Measurements from ENCODE around the gene SLC11A1. TPM values are rescaled to one million over a fixed set of nuclear protein-coding genes. Genes with fewer than 3 reads are reported as not detected.

Gene SLC11A1
- total and polyA plus RNA-seq, 2 experiments from 2014 or later: 0.31 TPM; not detected in 1

DNA sequence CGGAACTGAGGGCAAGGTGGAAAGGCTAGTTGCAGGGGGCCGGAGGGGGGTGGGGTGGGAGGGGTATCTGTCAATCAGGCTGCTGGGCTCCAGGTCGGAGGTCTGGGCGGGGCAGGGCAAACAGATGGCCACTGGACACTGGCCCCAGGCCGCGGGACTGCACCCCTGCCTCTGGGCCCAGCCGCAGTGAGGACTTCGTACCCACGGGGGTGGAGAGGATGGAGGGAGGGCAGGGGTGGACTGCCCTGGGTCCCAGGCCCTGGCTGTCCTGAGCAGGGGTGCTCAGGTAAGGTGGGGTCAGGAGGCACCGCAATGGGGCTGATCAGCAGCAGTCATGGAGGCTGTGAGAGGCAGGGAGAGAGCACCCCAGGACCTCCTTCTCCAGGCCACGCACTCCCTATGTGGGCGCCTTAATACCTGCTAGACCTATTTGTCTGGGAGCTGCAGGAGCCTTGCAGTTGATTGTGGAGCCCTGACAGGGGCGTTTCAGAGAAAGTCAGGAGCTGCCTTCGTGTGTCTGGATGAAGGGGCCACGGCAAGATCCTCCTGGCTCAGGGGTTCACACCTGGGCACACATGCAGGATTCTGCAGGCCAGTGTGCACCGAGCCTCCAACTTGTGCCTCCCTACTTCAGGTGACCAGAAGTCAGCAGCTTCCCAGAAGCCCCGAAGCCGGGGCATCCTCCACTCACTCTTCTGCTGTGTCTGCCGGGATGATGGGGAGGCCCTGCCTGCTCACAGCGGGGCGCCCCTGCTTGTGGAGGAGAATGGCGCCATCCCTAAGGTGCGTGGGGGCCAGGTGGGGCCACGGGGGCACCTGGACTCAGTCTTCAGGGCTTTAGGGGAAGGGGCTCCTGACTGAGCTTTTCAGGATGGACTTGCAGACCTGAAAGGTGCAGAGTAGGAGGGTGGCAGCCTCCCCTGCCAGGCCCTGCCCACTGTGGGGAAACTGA lies 19.1 kb downstream of the SLC11A1 start:
- Histone ChIP-seq H4K20me1 (replicated peaks; ENCODE audit: insufficient read depth) (no peaks in the 10 kb centered on the region), H3K4me1 (ENCODE audit: insufficient read depth) (peaks cover 25% of the 10 kb centered on the region), H3K4me2 (peak overlapping the region; percentile 82), H3K27me3 (ENCODE audit: insufficient read depth) (peaks cover 32% of the 10 kb centered on the region), H3F3A (replicated peaks; ENCODE audit: low read depth) (peaks cover 9% of the 10 kb centered on the region), H3K79me2 (replicated peaks; ENCODE audit: insufficient read depth) (no peaks in the 10 kb centered on the region), H3K27ac (ENCODE audit: low read depth) (no peak overlapping the region), H3K4me3 (peak overlapping the region; percentile 84), H3K9me2 (ENCODE audit: insufficient read depth) (no peaks in the 10 kb centered on the region), H2AFZ (no peak overlapping the region), H3K36me3 (ENCODE audit: insufficient read depth) (no peaks in the 10 kb centered on the region)
- H3K4me3 Mint-ChIP-seq: peak overlapping the region; percentile 88; the same call in 2 of the 3 replicates
- no peak overlapping the region for H3K27ac Mint-ChIP-seq
- peaks cover 30% of the 10 kb centered on the region for H3K4me1 Mint-ChIP-seq
- no peak for TF ChIP-seq CTCF (conservative IDR thresholded peaks at IDR 0.05; ENCODE audit: low read depth in 2 of 2)
- TF ChIP-seq, protein P1, sequence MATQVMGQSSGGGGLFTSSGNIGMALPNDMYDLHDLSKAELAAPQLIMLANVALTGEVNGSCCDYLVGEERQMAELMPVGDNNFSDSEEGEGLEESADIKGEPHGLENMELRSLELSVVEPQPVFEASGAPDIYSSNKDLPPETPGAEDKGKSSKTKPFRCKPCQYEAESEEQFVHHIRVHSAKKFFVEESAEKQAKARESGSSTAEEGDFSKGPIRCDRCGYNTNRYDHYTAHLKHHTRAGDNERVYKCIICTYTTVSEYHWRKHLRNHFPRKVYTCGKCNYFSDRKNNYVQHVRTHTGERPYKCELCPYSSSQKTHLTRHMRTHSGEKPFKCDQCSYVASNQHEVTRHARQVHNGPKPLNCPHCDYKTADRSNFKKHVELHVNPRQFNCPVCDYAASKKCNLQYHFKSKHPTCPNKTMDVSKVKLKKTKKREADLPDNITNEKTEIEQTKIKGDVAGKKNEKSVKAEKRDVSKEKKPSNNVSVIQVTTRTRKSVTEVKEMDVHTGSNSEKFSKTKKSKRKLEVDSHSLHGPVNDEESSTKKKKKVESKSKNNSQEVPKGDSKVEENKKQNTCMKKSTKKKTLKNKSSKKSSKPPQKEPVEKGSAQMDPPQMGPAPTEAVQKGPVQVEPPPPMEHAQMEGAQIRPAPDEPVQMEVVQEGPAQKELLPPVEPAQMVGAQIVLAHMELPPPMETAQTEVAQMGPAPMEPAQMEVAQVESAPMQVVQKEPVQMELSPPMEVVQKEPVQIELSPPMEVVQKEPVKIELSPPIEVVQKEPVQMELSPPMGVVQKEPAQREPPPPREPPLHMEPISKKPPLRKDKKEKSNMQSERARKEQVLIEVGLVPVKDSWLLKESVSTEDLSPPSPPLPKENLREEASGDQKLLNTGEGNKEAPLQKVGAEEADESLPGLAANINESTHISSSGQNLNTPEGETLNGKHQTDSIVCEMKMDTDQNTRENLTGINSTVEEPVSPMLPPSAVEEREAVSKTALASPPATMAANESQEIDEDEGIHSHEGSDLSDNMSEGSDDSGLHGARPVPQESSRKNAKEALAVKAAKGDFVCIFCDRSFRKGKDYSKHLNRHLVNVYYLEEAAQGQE (IDR thresholded peaks at IDR 0.05; ENCODE audit: unreplicated experiment): no peak
- no peak for TF ChIP-seq JUNB (IDR thresholded peaks at IDR 0.05; ENCODE audit: unreplicated experiment)
- no peak for TF ChIP-seq NANOG (IDR thresholded peaks at IDR 0.05; ENCODE audit: borderline replicate concordance)
- no peak for TF ChIP-seq STAT1 (IDR thresholded peaks at IDR 0.05; ENCODE audit: unreplicated experiment)
- no peak for TF ChIP-seq EZH2phosphoT487 (IDR thresholded peaks at IDR 0.05; ENCODE audit: unreplicated experiment)
- no peak for TF ChIP-seq ZNF331 (CRISPR knock-in tag; IDR thresholded peaks at IDR 0.05; ENCODE audit: low read depth)
- TF ChIP-seq, protein P2, sequence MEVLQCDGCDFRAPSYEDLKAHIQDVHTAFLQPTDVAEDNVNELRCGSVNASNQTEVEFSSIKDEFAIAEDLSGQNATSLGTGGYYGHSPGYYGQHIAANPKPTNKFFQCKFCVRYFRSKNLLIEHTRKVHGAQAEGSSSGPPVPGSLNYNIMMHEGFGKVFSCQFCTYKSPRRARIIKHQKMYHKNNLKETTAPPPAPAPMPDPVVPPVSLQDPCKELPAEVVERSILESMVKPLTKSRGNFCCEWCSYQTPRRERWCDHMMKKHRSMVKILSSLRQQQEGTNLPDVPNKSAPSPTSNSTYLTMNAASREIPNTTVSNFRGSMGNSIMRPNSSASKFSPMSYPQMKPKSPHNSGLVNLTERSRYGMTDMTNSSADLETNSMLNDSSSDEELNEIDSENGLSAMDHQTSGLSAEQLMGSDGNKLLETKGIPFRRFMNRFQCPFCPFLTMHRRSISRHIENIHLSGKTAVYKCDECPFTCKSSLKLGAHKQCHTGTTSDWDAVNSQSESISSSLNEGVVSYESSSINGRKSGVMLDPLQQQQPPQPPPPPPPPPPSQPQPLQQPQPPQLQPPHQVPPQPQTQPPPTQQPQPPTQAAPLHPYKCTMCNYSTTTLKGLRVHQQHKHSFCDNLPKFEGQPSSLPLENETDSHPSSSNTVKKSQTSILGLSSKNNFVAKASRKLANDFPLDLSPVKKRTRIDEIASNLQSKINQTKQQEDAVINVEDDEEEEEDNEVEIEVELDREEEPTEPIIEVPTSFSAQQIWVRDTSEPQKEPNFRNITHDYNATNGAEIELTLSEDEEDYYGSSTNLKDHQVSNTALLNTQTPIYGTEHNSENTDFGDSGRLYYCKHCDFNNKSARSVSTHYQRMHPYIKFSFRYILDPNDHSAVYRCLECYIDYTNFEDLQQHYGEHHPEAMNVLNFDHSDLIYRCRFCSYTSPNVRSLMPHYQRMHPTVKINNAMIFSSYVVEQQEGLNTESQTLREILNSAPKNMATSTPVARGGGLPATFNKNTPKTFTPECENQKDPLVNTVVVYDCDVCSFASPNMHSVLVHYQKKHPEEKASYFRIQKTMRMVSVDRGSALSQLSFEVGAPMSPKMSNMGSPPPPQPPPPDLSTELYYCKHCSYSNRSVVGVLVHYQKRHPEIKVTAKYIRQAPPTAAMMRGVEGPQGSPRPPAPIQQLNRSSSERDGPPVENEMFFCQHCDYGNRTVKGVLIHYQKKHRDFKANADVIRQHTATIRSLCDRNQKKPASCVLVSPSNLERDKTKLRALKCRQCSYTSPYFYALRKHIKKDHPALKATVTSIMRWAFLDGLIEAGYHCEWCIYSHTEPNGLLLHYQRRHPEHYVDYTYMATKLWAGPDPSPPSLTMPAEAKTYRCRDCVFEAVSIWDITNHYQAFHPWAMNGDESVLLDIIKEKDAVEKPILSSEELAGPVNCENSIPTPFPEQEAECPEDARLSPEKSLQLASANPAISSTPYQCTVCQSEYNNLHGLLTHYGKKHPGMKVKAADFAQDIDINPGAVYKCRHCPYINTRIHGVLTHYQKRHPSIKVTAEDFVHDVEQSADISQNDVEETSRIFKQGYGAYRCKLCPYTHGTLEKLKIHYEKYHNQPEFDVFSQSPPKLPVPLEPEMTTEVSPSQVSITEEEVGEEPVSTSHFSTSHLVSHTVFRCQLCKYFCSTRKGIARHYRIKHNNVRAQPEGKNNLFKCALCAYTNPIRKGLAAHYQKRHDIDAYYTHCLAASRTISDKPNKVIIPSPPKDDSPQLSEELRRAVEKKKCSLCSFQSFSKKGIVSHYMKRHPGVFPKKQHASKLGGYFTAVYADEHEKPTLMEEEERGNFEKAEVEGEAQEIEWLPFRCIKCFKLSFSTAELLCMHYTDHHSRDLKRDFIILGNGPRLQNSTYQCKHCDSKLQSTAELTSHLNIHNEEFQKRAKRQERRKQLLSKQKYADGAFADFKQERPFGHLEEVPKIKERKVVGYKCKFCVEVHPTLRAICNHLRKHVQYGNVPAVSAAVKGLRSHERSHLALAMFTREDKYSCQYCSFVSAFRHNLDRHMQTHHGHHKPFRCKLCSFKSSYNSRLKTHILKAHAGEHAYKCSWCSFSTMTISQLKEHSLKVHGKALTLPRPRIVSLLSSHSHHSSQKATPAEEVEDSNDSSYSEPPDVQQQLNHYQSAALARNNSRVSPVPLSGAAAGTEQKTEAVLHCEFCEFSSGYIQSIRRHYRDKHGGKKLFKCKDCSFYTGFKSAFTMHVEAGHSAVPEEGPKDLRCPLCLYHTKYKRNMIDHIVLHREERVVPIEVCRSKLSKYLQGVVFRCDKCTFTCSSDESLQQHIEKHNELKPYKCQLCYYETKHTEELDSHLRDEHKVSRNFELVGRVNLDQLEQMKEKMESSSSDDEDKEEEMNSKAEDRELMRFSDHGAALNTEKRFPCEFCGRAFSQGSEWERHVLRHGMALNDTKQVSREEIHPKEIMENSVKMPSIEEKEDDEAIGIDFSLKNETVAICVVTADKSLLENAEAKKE (CRISPR knock-in tag; IDR thresholded peaks at IDR 0.05): no peak
- no peak for TF ChIP-seq CREB1 (CRISPR knock-in tag; IDR thresholded peaks at IDR 0.05; ENCODE audit: low read depth)
- TF ChIP-seq ETS1 (IDR thresholded peaks at IDR 0.05): no peak
- TF ChIP-seq POLR2AphosphoS5 (IDR thresholded peaks at IDR 0.05; ENCODE audit: low read depth): no peak
- peaks cover 35% of the 10 kb centered on the region for H3K27me3 Mint-ChIP-seq (ENCODE audit: insufficient read depth, low read depth, poor library complexity)
- peaks cover 12% of the 10 kb centered on the region for H3K36me3 Mint-ChIP-seq (ENCODE audit: low read depth)
- DNase-seq (ENCODE audit: low spot score): no peak
- no peaks in the 10 kb centered on the region for H3K9me3 Mint-ChIP-seq
- ATAC-seq: no peak

Data from GM23338 (cell line).